SK-N-SH (cell line): Measurements from ENCODE around the gene THSD4.

Experiments
- GABPA ChIP-seq: IDR thresholded peaks from 2 replicates; pipeline ENCODE4 v1.4.0; 2012; ENCODE audit warnings: low read depth, mild to moderate bottlenecking
- JUND ChIP-seq: IDR thresholded peaks from 2 replicates; pipeline ENCODE4 v1.4.0; 2012
- MEF2A ChIP-seq: IDR thresholded peaks from 2 replicates; pipeline ENCODE4 v1.4.0; 2012; ENCODE audit warnings: low read depth, borderline replicate concordance
- NRF1 ChIP-seq: IDR thresholded peaks from 2 replicates; pipeline ENCODE4 v1.6.1; 2012; ENCODE audit warnings: low read depth, mild to moderate bottlenecking, low read length
- POLR2AphosphoS5 ChIP-seq: IDR thresholded peaks from 2 replicates; pipeline ENCODE4 v1.6.1; 2012; ENCODE audit warnings: low read depth, low read length
- RCOR1 ChIP-seq: fragments of 150-350 bp; IDR thresholded peaks from 2 replicates; pipeline ENCODE4 v1.6.1; 2017; ENCODE audit warnings: antibody characterized with exemption, low read length
- TF ChIP-seq, protein P1 (sequence below): fragments of 200-600 bp; sonication (generic); IDR thresholded peaks from 2 replicates; pipeline ENCODE4 v1.6.1; 2017; ENCODE audit warnings: antibody characterized with exemption, mild to moderate bottlenecking, moderate library complexity

DNA sequence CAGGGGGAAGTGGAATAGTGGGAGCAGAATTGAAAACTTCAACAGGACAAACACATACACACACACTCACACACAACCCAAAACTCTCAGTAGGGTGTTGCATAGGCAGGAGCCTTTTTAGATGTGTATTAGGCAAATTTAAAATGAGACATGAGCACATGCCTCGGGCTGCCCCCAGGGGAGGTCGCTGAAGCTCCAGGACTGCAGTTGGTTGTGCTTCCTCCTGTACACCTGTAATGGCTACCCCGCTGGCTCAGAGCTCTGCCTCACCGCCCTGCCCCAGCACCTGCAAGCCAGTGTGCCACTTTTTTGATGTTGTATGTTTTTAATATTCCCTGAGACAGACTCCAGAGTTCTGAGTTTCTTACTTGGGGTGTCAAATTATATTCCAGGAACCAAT lies 391.7 kb downstream of the THSD4 start:
- no peak for TF ChIP-seq POLR2AphosphoS5
- TF ChIP-seq, protein P1, sequence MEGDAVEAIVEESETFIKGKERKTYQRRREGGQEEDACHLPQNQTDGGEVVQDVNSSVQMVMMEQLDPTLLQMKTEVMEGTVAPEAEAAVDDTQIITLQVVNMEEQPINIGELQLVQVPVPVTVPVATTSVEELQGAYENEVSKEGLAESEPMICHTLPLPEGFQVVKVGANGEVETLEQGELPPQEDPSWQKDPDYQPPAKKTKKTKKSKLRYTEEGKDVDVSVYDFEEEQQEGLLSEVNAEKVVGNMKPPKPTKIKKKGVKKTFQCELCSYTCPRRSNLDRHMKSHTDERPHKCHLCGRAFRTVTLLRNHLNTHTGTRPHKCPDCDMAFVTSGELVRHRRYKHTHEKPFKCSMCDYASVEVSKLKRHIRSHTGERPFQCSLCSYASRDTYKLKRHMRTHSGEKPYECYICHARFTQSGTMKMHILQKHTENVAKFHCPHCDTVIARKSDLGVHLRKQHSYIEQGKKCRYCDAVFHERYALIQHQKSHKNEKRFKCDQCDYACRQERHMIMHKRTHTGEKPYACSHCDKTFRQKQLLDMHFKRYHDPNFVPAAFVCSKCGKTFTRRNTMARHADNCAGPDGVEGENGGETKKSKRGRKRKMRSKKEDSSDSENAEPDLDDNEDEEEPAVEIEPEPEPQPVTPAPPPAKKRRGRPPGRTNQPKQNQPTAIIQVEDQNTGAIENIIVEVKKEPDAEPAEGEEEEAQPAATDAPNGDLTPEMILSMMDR, result no peak
- TF ChIP-seq MEF2A, result no peak
- TF ChIP-seq RCOR1, result no peak
- TF ChIP-seq NRF1, result no peak
- no peak for TF ChIP-seq GABPA
- TF ChIP-seq JUND, result no peak
